Measurements from ENCODE around the gene ARG1. TPM values are rescaled to one million over a fixed set of nuclear protein-coding genes. Genes with fewer than 3 reads are reported as not detected.

Gene ARG1
- total and polyA plus RNA-seq, 10 of the 15 experiments (the other 5 are each of a cell fraction or from before 2014, with no cell fraction given), result 0.33 TPM; not detected in 9

DNA sequence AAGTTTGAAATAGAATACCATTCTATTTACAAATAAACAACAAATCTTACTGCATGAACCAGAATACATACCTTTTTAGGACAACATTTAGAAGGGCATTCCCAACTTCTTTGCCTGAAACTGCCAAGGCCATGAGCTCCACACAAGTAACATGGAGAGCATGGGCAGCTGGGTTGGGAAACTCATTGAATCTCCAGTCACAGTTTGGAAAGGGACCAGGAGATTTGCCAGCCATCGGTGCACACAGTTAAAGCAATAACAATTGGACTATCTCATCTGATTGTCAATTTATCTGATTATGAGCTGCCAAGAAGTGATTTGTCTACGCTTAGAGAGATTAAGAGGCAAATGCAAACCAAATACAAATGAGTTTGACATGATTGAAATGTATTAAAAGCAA, 19.9 kb downstream of the ARG1 start (continued):
- TF ChIP-seq, protein P1, sequence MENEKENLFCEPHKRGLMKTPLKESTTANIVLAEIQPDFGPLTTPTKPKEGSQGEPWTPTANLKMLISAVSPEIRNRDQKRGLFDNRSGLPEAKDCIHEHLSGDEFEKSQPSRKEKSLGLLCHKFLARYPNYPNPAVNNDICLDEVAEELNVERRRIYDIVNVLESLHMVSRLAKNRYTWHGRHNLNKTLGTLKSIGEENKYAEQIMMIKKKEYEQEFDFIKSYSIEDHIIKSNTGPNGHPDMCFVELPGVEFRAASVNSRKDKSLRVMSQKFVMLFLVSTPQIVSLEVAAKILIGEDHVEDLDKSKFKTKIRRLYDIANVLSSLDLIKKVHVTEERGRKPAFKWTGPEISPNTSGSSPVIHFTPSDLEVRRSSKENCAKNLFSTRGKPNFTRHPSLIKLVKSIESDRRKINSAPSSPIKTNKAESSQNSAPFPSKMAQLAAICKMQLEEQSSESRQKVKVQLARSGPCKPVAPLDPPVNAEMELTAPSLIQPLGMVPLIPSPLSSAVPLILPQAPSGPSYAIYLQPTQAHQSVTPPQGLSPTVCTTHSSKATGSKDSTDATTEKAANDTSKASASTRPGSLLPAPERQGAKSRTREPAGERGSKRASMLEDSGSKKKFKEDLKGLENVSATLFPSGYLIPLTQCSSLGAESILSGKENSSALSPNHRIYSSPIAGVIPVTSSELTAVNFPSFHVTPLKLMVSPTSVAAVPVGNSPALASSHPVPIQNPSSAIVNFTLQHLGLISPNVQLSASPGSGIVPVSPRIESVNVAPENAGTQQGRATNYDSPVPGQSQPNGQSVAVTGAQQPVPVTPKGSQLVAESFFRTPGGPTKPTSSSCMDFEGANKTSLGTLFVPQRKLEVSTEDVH (IDR thresholded peaks at IDR 0.05; ENCODE audit: low read depth, partially characterized antibody), result no peak

DNA sequence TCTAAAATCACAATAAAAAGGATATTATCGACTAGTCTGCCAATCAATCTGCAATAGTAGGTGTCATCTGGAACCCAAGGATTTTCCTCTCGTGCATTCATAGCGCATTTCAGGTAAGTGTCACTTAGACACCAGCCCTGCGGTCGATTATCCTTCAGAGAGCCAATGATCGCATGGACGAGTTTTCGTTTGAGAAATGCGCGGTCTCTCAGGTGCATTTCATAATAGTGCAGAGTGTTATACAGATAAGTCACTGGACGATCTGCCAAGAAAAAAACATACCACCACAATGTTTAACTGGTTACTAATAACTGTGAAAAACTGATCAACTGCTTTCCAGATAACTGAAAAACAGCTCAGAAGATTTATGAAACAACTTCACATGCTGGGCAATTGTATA, 21.0 kb downstream of the ARG1 start:
- peaks cover 0 to 26% of the 10 kb centered on the region in 2 experiments; a peak in 2 of 4 replicates for H3K36me3 ChIP-seq (ENCODE audit: control insufficient read depth in 2 of 2, insufficient read depth in 2 of 2, low read length in 1 of 2)
- ChIA-PET CTCF (no interaction called here), POLR2A (no interaction called here)

More for the DNA sequence above, 21.0 kb downstream of the ARG1 start:
- TF ChIP-seq EGR1 (IDR thresholded peaks at IDR 0.05; ENCODE audit: borderline replicate concordance in 1 of 2, low read depth in 2 of 2, low read length in 2 of 2) (no peak), ZZZ3 (IDR thresholded peaks at IDR 0.05; ENCODE audit: control insufficient read depth, insufficient read length, low read depth) (no peak), RUNX3 (IDR thresholded peaks at IDR 0.05; ENCODE audit: low read length) (no peak), RBBP5 (conservative IDR thresholded peaks at IDR 0.05) (no peak), FOS (IDR thresholded peaks at IDR 0.05; ENCODE audit: borderline replicate concordance, extremely low read depth, insufficient read length) (no peak), PAX8 (IDR thresholded peaks at IDR 0.05) (no peak), WRNIP1 (IDR thresholded peaks at IDR 0.05; ENCODE audit: borderline replicate concordance, low read depth, low read length) (no peak), BACH1 (IDR thresholded peaks at IDR 0.05; ENCODE audit: borderline replicate concordance) (no peak), ZNF217 (IDR thresholded peaks at IDR 0.05) (no peak), BHLHE40 (IDR thresholded peaks at IDR 0.05; ENCODE audit: borderline replicate concordance in 1 of 2, low read depth in 2 of 2, low read length in 1 of 2) (no peak), HDGF (IDR thresholded peaks at IDR 0.05) (no peak), ZNF274 (IDR thresholded peaks at IDR 0.05; ENCODE audit: insufficient read depth, insufficient read length) (no peak), CBX3 (IDR thresholded peaks at IDR 0.05; ENCODE audit: borderline replicate concordance, low read depth) (no peak), SP1 (IDR thresholded peaks at IDR 0.05; ENCODE audit: low read depth, low read length) (no peak), NFYB (IDR thresholded peaks at IDR 0.05; ENCODE audit: insufficient read depth, low read depth, low read length) (no peak), ESRRA (IDR thresholded peaks at IDR 0.05; ENCODE audit: low read length) (no peak)
- TF ChIP-seq, protein P2, sequence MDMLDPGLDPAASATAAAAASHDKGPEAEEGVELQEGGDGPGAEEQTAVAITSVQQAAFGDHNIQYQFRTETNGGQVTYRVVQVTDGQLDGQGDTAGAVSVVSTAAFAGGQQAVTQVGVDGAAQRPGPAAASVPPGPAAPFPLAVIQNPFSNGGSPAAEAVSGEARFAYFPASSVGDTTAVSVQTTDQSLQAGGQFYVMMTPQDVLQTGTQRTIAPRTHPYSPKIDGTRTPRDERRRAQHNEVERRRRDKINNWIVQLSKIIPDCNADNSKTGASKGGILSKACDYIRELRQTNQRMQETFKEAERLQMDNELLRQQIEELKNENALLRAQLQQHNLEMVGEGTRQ (IDR thresholded peaks at IDR 0.05; ENCODE audit: borderline replicate concordance, low read depth, low read length), result no peak
- Histone ChIP-seq H3K4me2 (ENCODE audit: control insufficient read depth, insufficient read depth) (no peak overlapping the region), H3K27me3 (replicated peaks in 1 of 2; ENCODE audit: control insufficient read depth in 2 of 2, insufficient read depth in 2 of 2, low read length in 1 of 2) (no peaks in the 10 kb centered on the region), H3K9ac (ENCODE audit: control insufficient read depth, insufficient read depth, low read length) (no peak overlapping the region), H3K4me3 (no peak overlapping the region), H3K4me1 (ENCODE audit: control insufficient read depth, insufficient read depth, low read length) (no peaks in the 10 kb centered on the region), H4K20me1 (ENCODE audit: control insufficient read depth, insufficient read depth) (no peaks in the 10 kb centered on the region), H3K27ac (ENCODE audit: control insufficient read depth, insufficient read depth) (no peak overlapping the region), H3K9me3 (replicated peaks; ENCODE audit: control insufficient read depth, insufficient read depth, low read length) (no peaks in the 10 kb centered on the region), H2AFZ (ENCODE audit: control insufficient read depth, low read depth, low read length) (no peak overlapping the region), H3K79me2 (ENCODE audit: control insufficient read depth, insufficient read depth, low read length) (no peaks in the 10 kb centered on the region)
- 95% methylated on average over 11 of the region's 11 CpGs for WGBS (ENCODE audit: insufficient coverage, insufficient replicate concordance, low lambda C conversion rate, missing lambda C conversion rate)
- RAD21 ChIA-PET (ENCODE audit: unreplicated experiment), result no interaction called here
- intact Hi-C loops (cut with micrococcal nuclease; ENCODE audit: unreplicated experiment) (no loop called here), in situ Hi-C loops (cut with MboI) (no loop called here)
- SMC1A ChIA-PET (ENCODE audit: uncharacterized antibody, unreplicated experiment), result no interaction called here
- FAIRE-seq (no peak), ATAC-seq (no peak), DNase-seq (ENCODE audit: low read depth, low spot score) (no peak)
- BruUV-seq (replicated peaks), result no TSS peak

All from GM12878 (cell line).